Bronchial epithelial cell (primary cell): ENCODE results near the gene STUB1. TPM values are rescaled to one million over a fixed set of nuclear protein-coding genes. Genes with fewer than 3 reads are reported as not detected.
"Not testable (repeated sequence)": the region's sequence is repeated elsewhere in the genome, so short reads cannot be mapped to it uniquely, and the experiment has no call there.

ENCODE experiments used
- DNase-seq: peaks from one replicate; pipeline ENCODE4 v3.0.0-alpha.2; 2010; ENCODE audit warnings: low read depth
- FAIRE-seq: peaks from 2 replicates; lab custom pipeline; 2011; peaks lifted over from hg19 to GRCh38; lab: Jason Lieb, UNC
- H3K27me3 ChIP-seq: 2 replicates; pipeline ENCODE4 v1.5.1; 2011; ENCODE audit warnings: low read length; ENCODE audit not compliant: control insufficient read depth, insufficient read depth
- H3K36me3 ChIP-seq: 2 replicates; pipeline ENCODE4 v1.5.1; 2011; ENCODE audit warnings: low read length; ENCODE audit not compliant: control insufficient read depth, insufficient read depth
- H3K4me3 ChIP-seq: 2 replicates; pipeline ENCODE4 v1.5.1; 2011; ENCODE audit warnings: mild to moderate bottlenecking, low read depth, low read length, control low read depth
- CTCF ChIP-seq: IDR thresholded peaks from 2 replicates; pipeline ENCODE4 v1.5.1; 2011; ENCODE audit warnings: mild to moderate bottlenecking, moderate library complexity, low read length, control low read depth, inconsistent platforms; ENCODE audit not compliant: insufficient read depth, severe bottlenecking
- total RNA-seq: library from RNA; depleted of rRNA; stranded (reverse); fragments of >200 nt; gene quantifications from 2 replicates; pipeline ENCODE4 v1.2.1, GENCODE V29; 2014

The STUB1 gene
- total RNA-seq, 1 donor from 2014 or later, result 204 TPM

- Histone ChIP-seq H3K36me3 (peaks cover 23% of the 10 kb centered on the region), H3K4me3 (no peak overlapping the region), H3K27me3 (no peaks in the 10 kb centered on the region)
- no peak for DNase-seq
- FAIRE-seq, result no peak
- no peak for TF ChIP-seq CTCF
Measured at GRCh38 chr16:686459-687260, 6.5 kb downstream of the STUB1 start.

- peak; percentile 28 for FAIRE-seq
- Histone ChIP-seq H3K27me3 (no peaks in the 10 kb centered on the region), H3K36me3 (peaks cover 15% of the 10 kb centered on the region), H3K4me3 (no peak overlapping the region)
- DNase-seq, result no peak
- TF ChIP-seq CTCF, result no peak
Measured at GRCh38 chr16:687499-687898, 7.3 kb downstream of the STUB1 start.

GRCh38 chr16:689175-689897 lies 9.1 kb downstream of the STUB1 start:
- H3K27me3 ChIP-seq, result no peaks in the 10 kb centered on the region
- DNase-seq, result no peak
- H3K4me3 ChIP-seq, result peak overlapping the region; percentile 83
- FAIRE-seq, result peak; percentile 32
- no peak for TF ChIP-seq CTCF
- peaks cover 7% of the 10 kb centered on the region for H3K36me3 ChIP-seq

- not testable (repeated sequence) for H3K36me3 ChIP-seq, H3K27me3 ChIP-seq, H3K4me3 ChIP-seq, FAIRE-seq, DNase-seq
Measured at GRCh38 chr16:691242-691641, 11.0 kb downstream of the STUB1 start.

GRCh38 chr16:692356-693108 lies 12.3 kb downstream of the STUB1 start:
- no peak for FAIRE-seq
- H3K36me3 ChIP-seq, result peaks cover 2% of the 10 kb centered on the region
- H3K4me3 ChIP-seq, result no peak overlapping the region
- DNase-seq, result no peak
- peaks cover 3% of the 10 kb centered on the region for H3K27me3 ChIP-seq
- TF ChIP-seq CTCF, result no peak

GRCh38 chr16:693364-693763 lies 13.2 kb downstream of the STUB1 start:
- Histone ChIP-seq H3K4me3 (no peak overlapping the region), H3K36me3 (no peaks in the 10 kb centered on the region), H3K27me3 (peaks cover 3% of the 10 kb centered on the region)
- DNase-seq (no peak), FAIRE-seq (no peak)
- TF ChIP-seq CTCF, result no peak
